ENCODE results near the gene KRT12.

- TF ChIP-seq, protein P1, sequence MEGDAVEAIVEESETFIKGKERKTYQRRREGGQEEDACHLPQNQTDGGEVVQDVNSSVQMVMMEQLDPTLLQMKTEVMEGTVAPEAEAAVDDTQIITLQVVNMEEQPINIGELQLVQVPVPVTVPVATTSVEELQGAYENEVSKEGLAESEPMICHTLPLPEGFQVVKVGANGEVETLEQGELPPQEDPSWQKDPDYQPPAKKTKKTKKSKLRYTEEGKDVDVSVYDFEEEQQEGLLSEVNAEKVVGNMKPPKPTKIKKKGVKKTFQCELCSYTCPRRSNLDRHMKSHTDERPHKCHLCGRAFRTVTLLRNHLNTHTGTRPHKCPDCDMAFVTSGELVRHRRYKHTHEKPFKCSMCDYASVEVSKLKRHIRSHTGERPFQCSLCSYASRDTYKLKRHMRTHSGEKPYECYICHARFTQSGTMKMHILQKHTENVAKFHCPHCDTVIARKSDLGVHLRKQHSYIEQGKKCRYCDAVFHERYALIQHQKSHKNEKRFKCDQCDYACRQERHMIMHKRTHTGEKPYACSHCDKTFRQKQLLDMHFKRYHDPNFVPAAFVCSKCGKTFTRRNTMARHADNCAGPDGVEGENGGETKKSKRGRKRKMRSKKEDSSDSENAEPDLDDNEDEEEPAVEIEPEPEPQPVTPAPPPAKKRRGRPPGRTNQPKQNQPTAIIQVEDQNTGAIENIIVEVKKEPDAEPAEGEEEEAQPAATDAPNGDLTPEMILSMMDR (IDR thresholded peaks at IDR 0.05; ENCODE audit: low read depth, low read length) = no peak
- no peak for TF ChIP-seq EZH2phosphoT487 (IDR thresholded peaks at IDR 0.05; ENCODE audit: low read depth)
These were observed 48.1 kb downstream of the KRT12 start for GRCh38 chr17:40818733-40819527.

Measured in OCI-LY3 (cell line).